DND-41 (cell line): ENCODE measurements around the gene CD109.

Experiments used
- EZH2 ChIP-seq: IDR thresholded peaks from 3 replicates; pipeline ENCODE4 v1.6.1; 2012; ENCODE audit warnings: borderline replicate concordance, low read depth, mild to moderate bottlenecking, moderate library complexity, low read length, inconsistent platforms; ENCODE audit not compliant: severe bottlenecking
- TF ChIP-seq, protein P1 (sequence below): IDR thresholded peaks from 2 replicates; pipeline ENCODE4 v1.5.1; 2012; ENCODE audit warnings: borderline replicate concordance, low read length, moderate library complexity, mild to moderate bottlenecking; ENCODE audit not compliant: poor library complexity, severe bottlenecking; ENCODE audit errors: extremely low read depth

DNA sequence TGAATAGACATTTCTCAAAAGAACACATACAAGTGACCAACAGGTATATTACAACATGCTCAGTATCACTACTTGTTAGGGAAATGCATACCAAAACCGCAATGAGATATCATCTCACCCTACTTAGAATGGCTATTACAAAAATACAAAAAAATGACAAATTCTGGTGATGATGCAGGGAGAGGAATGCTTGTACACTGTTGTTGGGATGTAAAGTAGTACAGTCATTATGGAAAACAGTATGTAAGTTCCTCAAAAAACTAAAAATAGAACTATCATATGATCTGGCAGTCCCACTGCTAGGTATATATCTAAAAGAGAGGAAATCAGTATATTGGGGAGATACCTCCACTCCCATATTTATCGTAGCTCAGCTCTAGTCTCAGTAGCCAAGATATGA lies 31.3 kb upstream of the CD109 start:
- TF ChIP-seq, protein P1, sequence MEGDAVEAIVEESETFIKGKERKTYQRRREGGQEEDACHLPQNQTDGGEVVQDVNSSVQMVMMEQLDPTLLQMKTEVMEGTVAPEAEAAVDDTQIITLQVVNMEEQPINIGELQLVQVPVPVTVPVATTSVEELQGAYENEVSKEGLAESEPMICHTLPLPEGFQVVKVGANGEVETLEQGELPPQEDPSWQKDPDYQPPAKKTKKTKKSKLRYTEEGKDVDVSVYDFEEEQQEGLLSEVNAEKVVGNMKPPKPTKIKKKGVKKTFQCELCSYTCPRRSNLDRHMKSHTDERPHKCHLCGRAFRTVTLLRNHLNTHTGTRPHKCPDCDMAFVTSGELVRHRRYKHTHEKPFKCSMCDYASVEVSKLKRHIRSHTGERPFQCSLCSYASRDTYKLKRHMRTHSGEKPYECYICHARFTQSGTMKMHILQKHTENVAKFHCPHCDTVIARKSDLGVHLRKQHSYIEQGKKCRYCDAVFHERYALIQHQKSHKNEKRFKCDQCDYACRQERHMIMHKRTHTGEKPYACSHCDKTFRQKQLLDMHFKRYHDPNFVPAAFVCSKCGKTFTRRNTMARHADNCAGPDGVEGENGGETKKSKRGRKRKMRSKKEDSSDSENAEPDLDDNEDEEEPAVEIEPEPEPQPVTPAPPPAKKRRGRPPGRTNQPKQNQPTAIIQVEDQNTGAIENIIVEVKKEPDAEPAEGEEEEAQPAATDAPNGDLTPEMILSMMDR: no peak
- no peak for TF ChIP-seq EZH2
